GM19455 (cell line): ENCODE results near the gene MNX1.

Experiments
- ATAC-seq: cut with Tn5 transposase; IDR thresholded peaks from one replicate; pipeline ENCODE4 v1.9.1; 2021; ENCODE audit not compliant: unreplicated experiment

MNX1 gene

GRCh38 chr7:157010588-157011332 lies at the start of gene MNX1:
Gene MNX1 (minus strand): TSS chr7:157010663. CDS start chr7:157010350, 313 bp downstream.
- ATAC-seq, result peak; percentile 82

GRCh38 chr7:157059534-157059933 lies 49.1 kb upstream of the MNX1 start:
- no peak for ATAC-seq

GRCh38 chr7:157058701-157059100 lies 48.2 kb upstream of the MNX1 start:
- ATAC-seq, result no peak

DNA sequence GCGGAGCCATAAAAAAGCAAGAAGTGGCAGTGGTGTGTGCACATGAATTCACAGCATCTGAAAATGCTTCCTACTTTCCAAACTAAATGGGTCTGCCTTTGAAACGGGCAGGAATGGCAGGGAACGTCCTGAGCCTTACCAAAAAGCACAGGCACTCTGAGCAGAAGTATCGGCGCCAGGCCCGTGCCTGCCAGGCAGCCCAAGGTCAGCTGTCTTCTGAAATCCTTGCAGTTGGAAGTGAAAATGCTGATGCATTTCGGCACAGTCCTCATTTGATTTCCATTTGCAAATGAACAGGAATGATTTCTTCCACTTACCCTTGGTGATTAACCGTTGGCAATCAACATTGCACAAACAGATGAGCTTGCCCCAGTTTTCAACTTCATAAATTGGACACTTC lies 47.6 kb upstream of the MNX1 start:
- no peak for ATAC-seq

DNA sequence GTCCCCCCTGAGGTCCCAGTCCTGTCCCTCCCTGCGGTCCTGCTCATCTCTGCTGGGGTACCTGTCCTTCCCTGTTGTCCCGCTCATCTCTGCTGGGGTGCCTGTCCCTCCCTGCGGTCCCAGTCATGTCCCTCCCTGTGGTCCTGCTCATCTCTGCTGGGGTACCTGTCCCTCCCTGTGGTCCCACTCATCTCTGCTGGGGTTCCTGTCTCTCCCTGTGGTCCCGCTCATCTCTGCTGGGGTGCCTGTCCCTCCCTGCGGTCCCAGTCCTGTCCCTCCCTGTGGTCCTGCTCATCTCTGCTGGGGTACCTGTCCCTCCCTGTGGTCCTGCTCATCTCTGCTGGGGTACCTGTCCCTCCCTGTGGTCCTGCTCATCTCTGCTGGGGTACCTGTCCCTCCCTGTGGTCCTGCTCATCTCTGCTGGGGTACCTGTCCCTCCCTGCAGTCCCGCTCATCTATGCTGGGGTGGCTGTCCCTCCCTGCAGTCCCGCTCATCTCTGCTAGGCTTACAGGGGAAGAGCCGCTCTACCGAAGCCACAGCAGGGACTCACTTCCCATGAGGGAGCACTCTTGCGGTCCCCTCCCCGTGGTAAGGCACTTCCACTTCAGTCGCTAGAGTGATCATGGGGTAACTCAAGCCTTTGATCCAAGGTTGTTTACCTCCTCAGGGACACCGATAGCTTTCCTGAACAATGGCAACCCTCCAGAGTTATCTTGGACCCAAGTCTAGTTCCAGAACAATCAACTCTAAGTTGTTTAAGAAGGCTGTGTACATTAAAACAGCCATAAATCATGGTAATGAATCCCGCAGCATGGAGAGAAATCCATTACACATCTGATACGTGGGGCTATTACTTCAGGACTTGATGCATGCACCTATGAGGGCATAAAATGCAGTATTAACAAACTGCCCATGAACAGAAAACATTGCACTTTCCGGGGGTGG lies 46.8 kb upstream of the MNX1 start:
- ATAC-seq, result no peak

DNA sequence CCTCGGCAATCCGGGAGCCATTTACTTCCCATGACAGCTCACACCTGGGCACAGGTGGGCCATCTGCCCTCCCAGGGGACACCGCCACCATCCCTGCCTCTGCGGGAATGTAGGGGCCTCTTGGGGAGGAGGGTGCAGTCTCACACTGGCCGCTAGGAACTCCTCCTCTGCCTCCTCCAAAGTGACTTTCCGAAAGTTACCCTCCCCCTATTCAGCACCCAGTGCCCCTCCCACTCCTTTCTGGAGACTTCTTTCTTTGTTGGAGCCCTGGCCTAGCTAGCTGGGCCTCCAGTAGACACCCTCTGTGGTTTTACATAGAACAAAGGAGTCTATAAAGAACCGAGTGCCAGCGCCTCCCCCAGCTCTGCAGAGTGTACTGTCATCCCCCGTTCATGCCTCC lies 45.8 kb upstream of the MNX1 start:
- no peak for ATAC-seq

DNA sequence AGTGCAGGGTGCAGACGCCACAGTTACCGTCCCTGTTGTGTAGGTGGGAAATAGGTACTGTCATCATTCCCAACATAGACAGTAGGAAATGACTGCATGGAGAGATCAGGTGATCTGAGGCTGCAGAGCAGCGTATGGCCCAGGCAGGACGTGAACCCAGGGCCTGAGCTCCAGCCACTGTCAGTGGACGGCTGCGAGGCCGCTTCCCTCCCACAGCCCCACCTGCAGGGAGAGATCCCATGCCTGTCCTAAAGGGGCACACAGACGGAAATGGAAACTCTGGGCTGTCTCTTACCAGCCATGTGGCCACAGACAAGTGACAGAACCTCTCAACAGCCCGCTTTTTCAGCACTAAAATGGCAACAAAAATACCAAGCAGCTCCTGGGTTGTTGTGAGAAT lies 44.5 kb upstream of the MNX1 start:
- ATAC-seq, result no peak

GRCh38 chr7:157053118-157053517 lies 42.7 kb upstream of the MNX1 start:
- no peak for ATAC-seq

DNA sequence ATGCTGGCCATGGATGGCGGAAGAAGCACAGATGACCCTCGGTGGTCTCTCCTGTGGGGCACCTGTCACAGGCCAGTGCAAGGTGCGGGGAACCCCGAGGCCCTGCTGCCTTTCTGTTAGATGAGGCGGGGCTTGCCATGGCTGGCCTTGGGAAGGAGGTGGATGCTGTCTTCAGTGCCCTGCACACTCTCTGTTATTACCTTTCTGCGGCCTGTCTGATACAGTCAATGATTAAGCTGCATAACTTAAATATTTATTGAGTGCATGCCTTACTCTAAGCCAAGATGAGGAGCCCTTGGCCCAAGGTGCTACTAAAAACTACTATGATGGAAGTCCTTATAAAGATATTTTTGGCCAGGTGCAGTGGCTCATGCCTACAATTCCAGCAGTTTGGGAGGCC lies 36.7 kb upstream of the MNX1 start:
- no peak for ATAC-seq

DNA sequence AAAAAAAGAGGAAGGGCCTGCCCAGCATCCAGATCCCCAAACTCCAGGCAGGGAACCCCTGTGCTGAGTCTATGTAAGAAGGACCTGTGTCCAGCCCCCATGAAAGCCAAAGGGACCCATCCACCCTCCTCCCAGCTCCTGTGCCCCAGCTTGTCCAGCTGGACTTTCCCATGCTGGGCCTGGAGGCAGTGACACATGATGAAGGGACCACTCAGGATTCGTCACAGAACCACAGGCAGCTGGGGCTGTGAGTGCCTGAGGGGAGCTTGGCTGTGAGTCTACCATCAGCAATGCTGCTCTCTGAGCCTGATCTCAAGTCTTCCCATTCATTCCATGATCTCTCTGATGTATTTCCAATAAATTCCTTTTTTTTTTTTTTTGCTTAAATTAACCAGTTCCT lies 36.2 kb upstream of the MNX1 start:
- no peak for ATAC-seq

DNA sequence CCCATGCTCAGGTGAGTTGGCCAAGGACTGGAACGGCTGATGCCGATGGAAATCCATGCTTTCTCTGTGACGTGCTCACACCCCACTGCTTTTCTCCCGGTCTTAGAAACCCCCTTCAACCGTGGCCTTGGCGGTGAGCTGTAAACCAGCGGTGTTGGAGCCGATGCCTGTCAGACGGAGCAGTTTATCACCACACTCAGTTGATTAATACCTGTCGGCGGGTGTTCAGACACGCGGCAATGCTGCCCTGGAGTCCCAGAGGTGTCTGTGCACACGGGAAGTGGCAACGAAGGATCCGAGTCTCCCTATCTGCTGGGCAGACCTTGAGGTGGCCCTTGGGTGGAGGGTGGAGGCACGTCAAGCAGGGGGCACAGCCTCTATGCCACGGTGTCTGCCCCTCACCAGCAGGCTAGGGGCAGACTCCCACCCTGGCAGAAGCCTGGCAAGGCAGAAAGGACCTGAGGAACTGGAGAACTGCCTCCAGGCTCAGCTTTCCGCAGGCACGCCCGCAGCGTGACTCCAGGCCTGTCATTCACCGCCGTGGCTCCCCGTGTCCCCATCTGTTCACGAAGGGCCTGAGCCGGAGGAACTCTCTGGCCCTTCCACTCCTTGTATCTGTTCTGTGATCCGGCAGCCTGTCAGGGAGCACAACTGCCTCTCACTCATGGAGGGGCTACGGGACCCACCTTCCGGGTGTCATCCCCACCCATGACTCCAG lies 34.6 kb upstream of the MNX1 start:
- ATAC-seq, result no peak

GRCh38 chr7:157044147-157044687 lies 33.8 kb upstream of the MNX1 start:
- ATAC-seq, result no peak

DNA sequence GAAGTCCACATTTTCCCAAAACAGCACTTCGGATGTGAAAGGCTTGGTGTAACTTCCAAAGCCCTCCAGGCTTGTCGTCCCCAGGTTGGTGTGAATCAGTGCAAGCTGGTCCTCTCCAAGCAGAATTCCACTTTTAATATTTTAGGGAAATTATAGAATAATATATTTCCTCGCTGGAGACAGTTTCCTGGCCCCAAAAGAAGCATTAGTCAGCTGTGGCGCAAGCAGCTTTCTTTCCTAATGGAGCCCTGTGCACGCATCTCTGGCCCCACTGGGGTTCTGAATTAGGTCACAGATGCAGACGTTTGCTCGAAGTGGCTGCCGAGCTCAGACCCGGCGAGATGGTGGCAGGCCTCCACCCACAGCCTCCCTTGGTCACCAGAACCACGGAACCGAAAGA lies 33.3 kb upstream of the MNX1 start:
- no peak for ATAC-seq

DNA sequence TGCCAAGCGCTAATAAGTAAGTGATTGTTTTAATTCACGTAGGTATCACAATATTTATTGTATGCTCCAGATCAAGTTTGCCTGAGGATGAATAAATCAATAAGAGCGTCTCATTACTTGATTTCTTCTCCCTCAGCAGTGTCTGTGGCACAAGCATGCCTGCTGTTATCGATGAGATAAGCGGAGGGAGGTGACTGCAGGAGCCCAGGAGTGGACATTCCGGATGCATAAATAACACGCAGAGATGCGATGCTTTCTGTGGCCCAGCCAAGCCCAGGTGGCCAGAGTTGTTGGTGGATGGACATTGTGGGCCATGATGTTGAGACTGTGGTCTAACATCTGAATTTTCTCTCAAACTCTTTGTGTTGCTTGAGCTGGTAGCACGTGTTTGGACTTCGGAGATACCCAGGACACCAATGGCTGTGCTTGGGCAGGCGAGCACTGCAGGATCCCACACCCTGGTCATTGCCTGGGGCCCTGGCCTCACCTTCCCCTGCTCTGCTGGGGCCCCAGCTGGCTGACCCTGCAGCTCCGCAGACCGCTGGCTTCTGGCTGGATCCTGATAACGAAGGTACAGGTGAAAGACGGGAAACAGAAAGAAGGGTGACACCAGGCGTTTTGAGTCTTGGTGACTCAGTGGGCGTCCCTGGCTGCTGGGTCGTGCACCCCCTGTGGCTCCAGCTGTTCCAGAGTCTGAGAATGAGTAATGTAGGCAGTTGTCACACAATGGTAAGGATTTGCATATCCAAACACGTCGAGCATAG lies 31.2 kb upstream of the MNX1 start:
- ATAC-seq, result no peak

DNA sequence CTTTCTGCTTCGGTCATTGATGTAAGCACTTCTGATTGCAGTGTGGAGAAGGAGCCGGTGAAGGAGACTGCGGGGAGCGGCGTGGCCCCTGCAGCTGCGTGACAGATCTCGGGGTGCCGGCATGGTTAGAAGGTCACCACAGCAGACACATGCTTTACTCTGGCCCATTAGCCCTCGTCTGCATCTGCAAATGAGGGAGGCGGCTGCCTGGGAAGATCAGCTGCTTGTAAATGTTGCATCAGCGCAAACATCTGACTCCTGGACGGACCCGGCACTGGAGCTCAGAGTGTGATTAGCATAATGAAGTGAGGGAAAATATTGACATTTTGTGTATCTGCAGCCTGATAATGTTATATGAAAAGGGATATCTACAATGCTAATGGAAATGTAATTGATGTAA lies 30.5 kb upstream of the MNX1 start:
- no peak for ATAC-seq

- no peak for ATAC-seq
Observed at GRCh38 chr7:157037635-157038034, 27.2 kb upstream of the MNX1 start.

DNA sequence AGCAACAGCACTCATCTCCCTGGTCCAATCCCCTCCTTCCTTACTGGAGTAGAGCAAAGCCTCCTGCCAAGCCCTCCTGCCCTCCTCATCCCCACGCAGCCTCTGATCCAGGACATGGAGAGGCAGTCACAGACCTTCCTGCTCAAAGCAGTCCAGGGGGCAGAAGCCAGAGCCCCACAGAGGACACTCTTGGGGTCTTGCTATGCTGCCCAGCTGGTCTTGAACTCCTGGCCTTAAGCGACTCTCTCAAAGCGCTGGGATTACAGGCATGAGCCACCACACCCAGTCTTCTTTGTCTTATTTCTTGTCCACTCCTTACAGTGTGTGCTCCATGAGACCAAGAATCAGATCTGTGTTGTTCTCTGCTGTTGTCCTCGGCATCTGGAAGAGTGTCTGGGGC lies 26.6 kb upstream of the MNX1 start:
- no peak for ATAC-seq

- ATAC-seq, result no peak
Observed at GRCh38 chr7:157035979-157036378, 25.5 kb upstream of the MNX1 start.

DNA sequence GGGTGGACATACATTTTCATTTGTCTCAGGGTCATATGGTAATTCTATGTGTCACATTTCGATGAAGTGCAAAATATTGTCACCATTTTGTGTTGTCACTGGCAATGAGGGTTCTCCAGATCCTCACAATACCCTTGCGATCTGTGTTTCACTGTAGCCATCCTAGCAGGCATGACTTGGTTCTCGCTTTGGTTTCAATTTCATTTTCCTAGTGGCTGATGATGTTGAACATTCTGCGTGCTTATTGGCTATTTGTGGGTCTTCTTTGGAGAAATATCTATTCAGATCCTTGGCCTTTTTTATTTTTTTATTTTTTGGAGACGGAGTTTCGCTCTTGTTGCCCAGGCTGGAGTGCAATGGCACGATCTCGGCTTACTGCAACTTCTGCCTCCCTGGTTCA lies 24.8 kb upstream of the MNX1 start:
- no peak for ATAC-seq
